Gastroesophageal sphincter (tissue), 4 donors: ENCODE measurements around the gene TCF4. TPM values are rescaled to one million over a fixed set of nuclear protein-coding genes. Genes with fewer than 3 reads are reported as not detected.

ENCODE experiments used
- ATAC-seq: fragments of 150-250 bp; one replicate; pipeline ENCODE4 v1.9.1; 2016; ENCODE audit warnings: mild to moderate bottlenecking, moderate library complexity
- H3K27ac ChIP-seq, 4 donors: fragments of 200-600 bp; sonication (generic) in 3 of 4; 1 replicate in 3 of 4; 2 replicates in 1 of 4; pipeline ENCODE4 v1.5.1; 2016 to 2019
- H3K27me3 ChIP-seq: fragments of 200-600 bp; sonication (generic); one replicate; pipeline ENCODE4 v1.5.1; 2019
- H3K36me3 ChIP-seq, 2 donors: fragments of 200-600 bp; sonication (generic); one replicate each; pipeline ENCODE4 v1.5.1; 2019; ENCODE audit warnings: control low read depth in 1 of 2
- H3K4me1 ChIP-seq, 3 donors: fragments of 200-600 bp; sonication (generic); 1 replicate in 2 of 3; 2 replicates in 1 of 3; pipeline ENCODE4 v1.5.1; 2016 to 2019; ENCODE audit warnings: control low read depth in 2 of 3
- H3K4me3 ChIP-seq, 2 donors: fragments of 200-600 bp; sonication (generic); one replicate each; pipeline ENCODE4 v1.5.1; 2019; ENCODE audit warnings: mild to moderate bottlenecking in 1 of 2, moderate library complexity in 1 of 2
- H3K9me3 ChIP-seq, 3 donors: fragments of 200-600 bp; sonication (generic); one replicate each; pipeline ENCODE4 v1.5.1; 2017 to 2019; ENCODE audit warnings: control low read depth in 2 of 3
- EP300 ChIP-seq: sonication (generic); formaldehyde crosslinking; IDR thresholded peaks from one replicate; pipeline ENCODE4 v1.6.1; 2017; ENCODE audit warnings: antibody characterized with exemption, mild to moderate bottlenecking
- POLR2A ChIP-seq, 2 donors: fragments of 450-650 bp; IDR thresholded peaks; one replicate each; pipeline ENCODE4 v1.6.1; 2017; ENCODE audit warnings: antibody characterized with exemption in 2 of 2, mild to moderate bottlenecking in 2 of 2, moderate library complexity in 1 of 2
- POLR2AphosphoS5 ChIP-seq: sonication (generic); formaldehyde crosslinking; IDR thresholded peaks from one replicate; pipeline ENCODE4 v1.6.1; 2017; ENCODE audit warnings: antibody characterized with exemption
- WGBS, 2 donors: methylation state at CpG; one replicate each; pipeline ENCODE4 v1.1.5; 2018; ENCODE audit warnings: low coverage in 1 of 2; 5-methylcytosine and 5-hydroxymethylcytosine counted together
- total RNA-seq, 4 donors: library from RNA; depleted of rRNA; stranded (reverse); fragments of >200 nt; gene quantifications; one replicate each; pipeline ENCODE4 v1.1.0, GENCODE V29; 2016
- TF ChIP-seq, protein P1 (sequence below), 4 experiments: fragments of 200-600 bp in 2 of 4; fragments of 450-650 bp in 2 of 4; sonication (generic) in 1 of 4; IDR thresholded peaks; one replicate each; pipeline ENCODE4 v1.5.1; 2017 to 2019; ENCODE audit warnings: antibody characterized with exemption in 4 of 4, mild to moderate bottlenecking in 2 of 4, moderate library complexity in 2 of 4

TCF4 gene
- total RNA-seq, 4 donors from 2014 or later: 64.1 to 87.6 (median 76.2) TPM

DNA sequence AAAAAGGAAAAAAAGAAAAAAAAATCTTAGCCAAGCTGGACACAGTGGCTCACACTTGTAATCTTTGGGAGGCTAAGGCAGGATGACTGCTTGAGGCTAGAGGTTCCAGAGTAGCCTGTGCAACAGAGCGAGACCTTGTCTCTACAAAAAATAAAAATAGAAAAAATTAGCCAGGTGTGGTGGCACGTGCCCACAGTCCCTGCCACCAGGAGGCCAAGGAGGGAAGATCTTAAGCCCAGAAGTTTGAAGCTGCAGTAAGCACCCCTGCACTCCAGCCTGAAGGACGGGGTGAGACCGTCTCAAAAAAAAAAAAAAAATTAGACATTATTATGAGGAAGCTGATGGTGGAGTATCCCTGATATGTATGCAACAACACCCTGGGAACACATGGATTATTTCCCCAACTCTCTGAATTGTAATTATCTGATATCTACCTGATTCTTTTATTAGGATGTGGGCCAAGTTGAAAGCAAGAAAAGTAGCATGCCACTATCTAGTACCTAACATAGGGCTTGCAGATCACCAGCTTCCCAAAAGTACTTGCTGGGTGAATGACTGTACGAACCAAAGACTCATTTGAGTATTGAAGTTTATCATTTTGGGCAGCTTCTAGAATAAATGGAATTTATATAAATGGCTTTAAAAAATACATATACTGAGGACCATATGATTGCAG is 140.9 kb downstream of the TCF4 start:
- Histone ChIP-seq H3K27me3 (no peaks in the 10 kb centered on the region), H3K36me3 (no peaks in the 10 kb centered on the region), H3K27ac (no peak overlapping the region), H3K4me3 (no peak overlapping the region), H3K9me3 (peaks cover 0 to 6% (median 0%) of the 10 kb centered on the region in 3 donors), H3K4me1 (peaks cover 0 to 21% (median 0%) of the 10 kb centered on the region in 3 donors)
- no peak for TF ChIP-seq EP300
- ATAC-seq: no peak
- 90 to 95% methylated on average over 2 to 5 of the region's 5 CpGs for WGBS, 2 donors

DNA sequence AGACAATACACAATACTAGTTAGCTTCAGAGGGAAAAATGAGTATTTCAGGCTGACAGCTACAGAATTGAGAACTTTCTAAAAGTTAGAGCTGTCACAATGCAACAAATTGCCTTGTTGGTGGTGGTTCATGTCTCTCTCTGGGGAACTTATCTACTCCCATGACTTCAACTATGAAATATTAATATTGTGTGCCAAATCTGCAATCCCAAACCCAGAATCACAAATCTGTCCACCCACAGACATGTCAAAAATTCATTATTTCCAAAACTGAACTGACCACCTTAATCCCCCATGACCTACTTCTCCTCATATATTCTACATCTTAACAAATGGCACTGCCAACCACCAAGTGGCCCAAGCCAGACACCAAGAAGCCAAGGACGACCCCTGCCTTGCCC is 143.5 kb downstream of the TCF4 start:
- 93 to 100% methylated on average over 1 of the region's 1 CpG for WGBS, 2 donors
- Histone ChIP-seq H3K27ac (no peak overlapping the region), H3K4me3 (no peak overlapping the region), H3K4me1 (peaks cover 0 to 19% (median 0%) of the 10 kb centered on the region in 3 donors), H3K27me3 (no peaks in the 10 kb centered on the region), H3K36me3 (no peaks in the 10 kb centered on the region), H3K9me3 (peaks cover 0 to 6% (median 0%) of the 10 kb centered on the region in 3 donors)
- no peak for TF ChIP-seq EP300
- TF ChIP-seq, protein P1, sequence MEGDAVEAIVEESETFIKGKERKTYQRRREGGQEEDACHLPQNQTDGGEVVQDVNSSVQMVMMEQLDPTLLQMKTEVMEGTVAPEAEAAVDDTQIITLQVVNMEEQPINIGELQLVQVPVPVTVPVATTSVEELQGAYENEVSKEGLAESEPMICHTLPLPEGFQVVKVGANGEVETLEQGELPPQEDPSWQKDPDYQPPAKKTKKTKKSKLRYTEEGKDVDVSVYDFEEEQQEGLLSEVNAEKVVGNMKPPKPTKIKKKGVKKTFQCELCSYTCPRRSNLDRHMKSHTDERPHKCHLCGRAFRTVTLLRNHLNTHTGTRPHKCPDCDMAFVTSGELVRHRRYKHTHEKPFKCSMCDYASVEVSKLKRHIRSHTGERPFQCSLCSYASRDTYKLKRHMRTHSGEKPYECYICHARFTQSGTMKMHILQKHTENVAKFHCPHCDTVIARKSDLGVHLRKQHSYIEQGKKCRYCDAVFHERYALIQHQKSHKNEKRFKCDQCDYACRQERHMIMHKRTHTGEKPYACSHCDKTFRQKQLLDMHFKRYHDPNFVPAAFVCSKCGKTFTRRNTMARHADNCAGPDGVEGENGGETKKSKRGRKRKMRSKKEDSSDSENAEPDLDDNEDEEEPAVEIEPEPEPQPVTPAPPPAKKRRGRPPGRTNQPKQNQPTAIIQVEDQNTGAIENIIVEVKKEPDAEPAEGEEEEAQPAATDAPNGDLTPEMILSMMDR (IDR thresholded peaks at IDR 0.05): no peak
- TF ChIP-seq POLR2A (IDR thresholded peaks at IDR 0.05): no peak
- TF ChIP-seq POLR2AphosphoS5: no peak
- ATAC-seq: no peak

GRCh38 chr18:55443776-55444175 is 144.2 kb downstream of the TCF4 start:
- Histone ChIP-seq H3K27ac (no peak overlapping the region), H3K4me3 (no peak overlapping the region), H3K4me1 (peaks cover 0 to 19% (median 0%) of the 10 kb centered on the region in 3 donors), H3K9me3 (peaks cover 0 to 6% (median 0%) of the 10 kb centered on the region in 3 donors), H3K27me3 (no peaks in the 10 kb centered on the region), H3K36me3 (no peaks in the 10 kb centered on the region)
- 95 to 96% methylated on average over 3 of the region's 3 CpGs for WGBS, 2 donors
- no peak for ATAC-seq
- no peak for TF ChIP-seq EP300
- TF ChIP-seq, protein P1 (IDR thresholded peaks at IDR 0.05): no peak
- TF ChIP-seq POLR2AphosphoS5: no peak

- Histone ChIP-seq H3K4me1 (peaks cover 0 to 19% (median 0%) of the 10 kb centered on the region in 3 donors), H3K4me3 (no peak overlapping the region), H3K27ac (no peak overlapping the region), H3K36me3 (no peaks in the 10 kb centered on the region), H3K27me3 (no peaks in the 10 kb centered on the region), H3K9me3 (peaks cover 0 to 6% (median 0%) of the 10 kb centered on the region in 3 donors)
- ATAC-seq: no peak
- no peak for TF ChIP-seq POLR2AphosphoS5
- TF ChIP-seq POLR2A (IDR thresholded peaks at IDR 0.05): no peak
- 85 to 86% methylated on average over 4 of the region's 4 CpGs for WGBS, 2 donors
These were observed 145.4 kb downstream of the TCF4 start for GRCh38 chr18:55442561-55442960.

DNA sequence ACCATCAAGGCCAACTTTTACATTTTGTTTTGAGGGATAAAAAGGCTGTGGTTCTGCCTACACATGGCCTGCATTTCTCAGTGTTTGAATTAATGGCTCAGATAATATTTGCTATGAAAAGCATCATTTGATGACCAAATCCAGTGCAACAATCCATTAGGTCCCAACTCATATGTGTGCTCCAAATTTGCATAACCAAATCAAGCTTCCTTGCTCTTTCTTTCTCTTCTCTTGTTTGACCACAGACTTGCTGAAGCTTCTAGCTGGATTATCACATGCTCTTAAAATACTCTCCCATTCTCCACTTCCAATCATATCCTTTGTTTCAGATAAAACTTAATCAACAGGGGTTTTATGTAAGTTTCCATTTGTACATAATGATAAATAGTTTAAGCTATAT is 147.0 kb downstream of the TCF4 start:
- H3K4me1 ChIP-seq: peaks cover 0 to 19% (median 0%) of the 10 kb centered on the region in 3 donors
- H3K36me3 ChIP-seq: no peaks in the 10 kb centered on the region
- TF ChIP-seq, protein P1 (IDR thresholded peaks at IDR 0.05): no peak
- TF ChIP-seq EP300 (no peak), POLR2A (IDR thresholded peaks at IDR 0.05) (no peak), POLR2AphosphoS5 (no peak)
- no peak for ATAC-seq
- H3K9me3 ChIP-seq: peaks cover 0 to 5% (median 0%) of the 10 kb centered on the region in 3 donors
- no peak overlapping the region for H3K4me3 ChIP-seq
- no peak overlapping the region for H3K27ac ChIP-seq
- H3K27me3 ChIP-seq: no peaks in the 10 kb centered on the region

DNA sequence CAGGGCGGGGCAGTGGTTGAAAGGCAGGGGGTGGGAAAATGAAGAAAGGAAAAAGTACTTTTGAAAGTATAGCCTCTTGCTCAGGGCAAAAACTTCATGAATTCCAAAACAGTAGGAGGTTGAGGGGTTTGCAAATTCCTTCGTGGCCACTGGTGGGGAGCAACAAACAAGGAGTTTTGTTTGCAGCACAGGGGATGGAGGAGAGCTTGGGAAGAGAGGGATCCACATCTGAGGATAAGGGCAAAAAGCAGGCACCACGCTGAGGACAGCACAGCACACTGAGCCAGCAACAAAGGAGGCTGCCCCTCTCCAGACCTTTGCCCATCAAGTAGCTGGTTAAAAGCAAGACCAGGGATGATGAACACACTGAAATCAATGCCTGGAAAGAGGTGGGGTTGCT is 148.9 kb downstream of the TCF4 start:
- Histone ChIP-seq H3K36me3 (no peaks in the 10 kb centered on the region), H3K9me3 (no peaks in the 10 kb centered on the region), H3K4me3 (no peak overlapping the region), H3K27me3 (no peaks in the 10 kb centered on the region), H3K27ac (no peak overlapping the region), H3K4me1 (peaks cover 0 to 15% (median 0%) of the 10 kb centered on the region in 3 donors)
- 81 to 89% methylated on average over 1 to 2 of the region's 3 CpGs for WGBS, 2 donors
- no peak for ATAC-seq
- TF ChIP-seq, protein P1 (IDR thresholded peaks at IDR 0.05): no peak
- TF ChIP-seq EP300 (no peak), POLR2AphosphoS5 (no peak), POLR2A (IDR thresholded peaks at IDR 0.05) (no peak)
